UCSD-AML1 (cell line): ENCODE measurements around the gene TRO.

ENCODE experiments used
- DNase-seq: peaks from one replicate; lab custom pipeline; 2025; ENCODE audit not compliant: unreplicated experiment; lab: John Stamatoyannopoulos, UW

Gene TRO, protein sequence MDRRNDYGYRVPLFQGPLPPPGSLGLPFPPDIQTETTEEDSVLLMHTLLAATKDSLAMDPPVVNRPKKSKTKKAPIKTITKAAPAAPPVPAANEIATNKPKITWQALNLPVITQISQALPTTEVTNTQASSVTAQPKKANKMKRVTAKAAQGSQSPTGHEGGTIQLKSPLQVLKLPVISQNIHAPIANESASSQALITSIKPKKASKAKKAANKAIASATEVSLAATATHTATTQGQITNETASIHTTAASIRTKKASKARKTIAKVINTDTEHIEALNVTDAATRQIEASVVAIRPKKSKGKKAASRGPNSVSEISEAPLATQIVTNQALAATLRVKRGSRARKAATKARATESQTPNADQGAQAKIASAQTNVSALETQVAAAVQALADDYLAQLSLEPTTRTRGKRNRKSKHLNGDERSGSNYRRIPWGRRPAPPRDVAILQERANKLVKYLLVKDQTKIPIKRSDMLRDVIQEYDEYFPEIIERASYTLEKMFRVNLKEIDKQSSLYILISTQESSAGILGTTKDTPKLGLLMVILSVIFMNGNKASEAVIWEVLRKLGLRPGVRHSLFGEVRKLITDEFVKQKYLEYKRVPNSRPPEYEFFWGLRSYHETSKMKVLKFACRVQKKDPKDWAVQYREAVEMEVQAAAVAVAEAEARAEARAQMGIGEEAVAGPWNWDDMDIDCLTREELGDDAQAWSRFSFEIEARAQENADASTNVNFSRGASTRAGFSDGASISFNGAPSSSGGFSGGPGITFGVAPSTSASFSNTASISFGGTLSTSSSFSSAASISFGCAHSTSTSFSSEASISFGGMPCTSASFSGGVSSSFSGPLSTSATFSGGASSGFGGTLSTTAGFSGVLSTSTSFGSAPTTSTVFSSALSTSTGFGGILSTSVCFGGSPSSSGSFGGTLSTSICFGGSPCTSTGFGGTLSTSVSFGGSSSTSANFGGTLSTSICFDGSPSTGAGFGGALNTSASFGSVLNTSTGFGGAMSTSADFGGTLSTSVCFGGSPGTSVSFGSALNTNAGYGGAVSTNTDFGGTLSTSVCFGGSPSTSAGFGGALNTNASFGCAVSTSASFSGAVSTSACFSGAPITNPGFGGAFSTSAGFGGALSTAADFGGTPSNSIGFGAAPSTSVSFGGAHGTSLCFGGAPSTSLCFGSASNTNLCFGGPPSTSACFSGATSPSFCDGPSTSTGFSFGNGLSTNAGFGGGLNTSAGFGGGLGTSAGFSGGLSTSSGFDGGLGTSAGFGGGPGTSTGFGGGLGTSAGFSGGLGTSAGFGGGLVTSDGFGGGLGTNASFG (N-terminal part only)

DNA sequence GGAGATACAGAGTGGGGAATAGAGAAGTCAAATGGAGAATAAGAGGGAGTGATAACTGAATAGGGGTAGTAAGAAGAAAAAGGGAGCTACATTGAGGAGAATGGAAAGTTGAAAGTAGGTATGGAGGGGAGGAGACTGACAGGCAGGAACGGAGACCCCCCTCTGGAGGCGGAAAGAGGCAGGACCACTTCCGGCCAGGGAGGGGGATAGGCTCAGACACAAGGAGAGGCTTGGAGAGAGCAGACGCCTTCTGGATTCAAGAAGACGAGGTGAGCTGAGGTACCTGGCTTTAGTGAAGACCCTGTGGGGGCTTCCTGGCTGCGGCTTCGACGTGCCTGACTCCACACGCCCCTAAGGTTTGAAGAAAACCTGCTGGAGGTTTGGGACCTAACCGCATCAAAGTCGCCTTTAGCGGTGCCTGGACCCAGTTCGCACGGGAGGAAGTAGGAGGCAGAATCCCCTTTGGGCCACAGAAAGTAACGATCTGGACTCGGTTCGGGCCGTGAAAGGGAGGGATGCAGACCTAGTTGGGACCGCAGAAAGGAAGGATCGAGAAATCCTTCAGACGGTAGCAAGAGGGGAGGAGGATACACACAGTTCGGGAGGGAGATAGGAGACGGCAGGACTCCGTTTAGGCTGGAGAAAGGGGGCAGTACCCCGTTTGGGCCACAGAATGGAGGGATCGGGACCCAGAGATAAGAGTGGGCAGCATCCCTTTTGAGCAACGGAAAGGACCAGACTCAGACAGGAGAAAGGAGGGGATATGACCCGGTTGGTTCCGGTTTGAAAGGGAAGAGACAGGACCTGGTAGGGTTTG lies at the start of gene TRO:
TSS of gene TRO (plus strand) at position 215 of the 817 bp plus-strand sequence. CDS start 1,423 bp downstream, outside the sequence.
- DNase-seq: no peak

DNA sequence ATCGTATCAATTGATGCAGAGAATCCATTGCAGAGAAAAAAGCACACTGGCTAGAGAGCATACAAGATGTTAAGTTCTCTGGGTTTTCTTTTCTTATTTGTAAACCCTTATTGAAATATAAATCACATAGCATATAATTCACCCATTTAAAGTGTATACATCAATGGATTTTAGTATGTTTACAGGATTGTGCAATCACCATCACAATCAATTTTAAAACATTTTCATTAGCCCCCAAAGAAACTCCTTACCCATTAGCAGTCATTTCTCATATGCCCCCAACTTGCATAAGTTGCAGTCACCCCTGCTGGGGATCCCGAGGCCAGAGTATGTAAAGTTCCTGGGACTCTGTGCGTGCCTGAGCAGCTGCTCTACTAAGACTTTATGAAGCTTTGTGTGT lies 34.9 kb upstream of the TRO start:
- no peak for DNase-seq

DNA sequence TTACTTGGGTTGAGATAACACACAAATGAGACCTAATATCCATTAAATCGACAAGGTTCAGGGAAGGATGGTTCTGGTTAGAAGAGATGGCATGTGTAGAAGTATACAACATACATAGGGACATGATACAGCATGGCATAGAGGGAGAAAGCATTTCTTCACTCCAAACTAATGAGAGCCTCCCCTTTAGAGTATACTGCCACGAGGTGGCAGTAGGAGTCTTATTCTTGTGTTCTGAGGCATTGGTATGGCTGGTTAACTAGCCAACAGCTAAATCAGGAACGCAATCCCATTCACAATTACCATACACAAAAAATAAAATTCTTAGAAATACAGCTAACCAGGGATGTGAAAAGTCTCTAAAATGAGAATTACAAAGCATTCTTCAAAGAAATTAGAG lies 29.1 kb upstream of the TRO start:
- DNase-seq: no peak

DNA sequence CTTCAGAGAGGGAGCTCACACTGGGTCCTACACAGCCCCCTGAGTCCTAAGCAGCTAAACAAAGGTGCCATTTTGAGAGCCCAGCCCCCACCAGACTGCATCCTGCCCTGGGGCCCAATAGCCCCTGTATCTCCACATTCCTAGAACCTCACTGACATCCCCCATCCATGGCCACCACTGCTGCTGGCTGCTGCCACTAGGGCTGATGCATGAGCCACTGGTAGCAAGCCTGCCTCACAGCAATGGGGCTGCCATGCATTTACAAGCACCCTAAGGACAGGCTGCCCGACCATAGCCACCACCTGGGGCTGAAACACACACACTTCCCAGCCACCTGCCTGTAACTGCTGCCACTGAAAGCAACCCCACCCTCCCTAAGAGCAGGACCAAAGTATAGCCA lies 26.5 kb upstream of the TRO start:
- DNase-seq: no peak

DNA sequence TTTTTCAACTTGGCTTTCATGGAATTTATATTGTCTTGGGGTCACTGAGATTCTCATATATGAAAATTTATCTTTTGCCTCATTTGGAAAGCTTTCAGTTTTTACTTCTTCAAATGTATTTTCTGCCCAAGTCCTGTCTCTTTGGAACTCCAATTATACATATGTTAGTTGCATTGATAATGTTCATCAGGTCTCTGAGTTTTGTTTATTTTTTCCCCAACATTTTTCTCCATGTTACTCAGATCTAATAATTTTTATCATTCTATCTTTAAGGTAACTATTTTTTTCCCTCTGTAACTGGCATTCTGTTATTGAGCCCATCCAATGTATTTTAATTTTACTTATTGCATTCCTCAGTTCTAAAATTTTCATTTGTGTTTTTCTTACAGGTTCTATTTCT lies 10.7 kb upstream of the TRO start:
- no peak for DNase-seq

DNA sequence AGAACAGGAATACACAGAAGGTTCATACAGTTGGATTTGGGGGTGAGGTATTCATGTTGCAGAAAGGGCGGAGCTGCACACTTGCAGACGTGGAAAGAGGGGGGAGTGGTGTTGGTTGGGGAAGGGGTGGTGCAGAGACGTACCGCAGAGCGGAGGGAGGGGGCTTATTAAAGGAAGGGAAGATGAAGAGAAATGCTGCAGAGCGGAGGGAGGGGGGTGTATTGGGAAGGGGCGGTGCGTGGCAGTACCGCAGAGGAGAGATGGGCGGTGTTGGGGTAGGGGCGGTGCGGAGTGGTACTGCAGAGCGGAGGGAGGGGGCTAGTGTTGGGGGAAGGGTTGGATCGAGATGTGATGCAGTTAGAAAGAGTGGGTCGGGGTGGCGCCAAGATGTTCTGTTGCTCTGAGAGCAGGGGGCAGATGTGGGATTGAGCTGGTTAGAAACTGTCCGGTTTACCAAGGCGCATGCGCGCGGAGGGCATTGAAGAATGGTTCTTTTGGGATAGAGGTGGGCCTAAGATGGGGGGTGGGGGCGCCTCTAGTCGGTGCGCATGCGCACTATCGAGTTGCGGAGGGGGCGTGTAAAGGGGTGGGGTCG lies 900 bp downstream of the TRO start:
- no peak for DNase-seq

DNA sequence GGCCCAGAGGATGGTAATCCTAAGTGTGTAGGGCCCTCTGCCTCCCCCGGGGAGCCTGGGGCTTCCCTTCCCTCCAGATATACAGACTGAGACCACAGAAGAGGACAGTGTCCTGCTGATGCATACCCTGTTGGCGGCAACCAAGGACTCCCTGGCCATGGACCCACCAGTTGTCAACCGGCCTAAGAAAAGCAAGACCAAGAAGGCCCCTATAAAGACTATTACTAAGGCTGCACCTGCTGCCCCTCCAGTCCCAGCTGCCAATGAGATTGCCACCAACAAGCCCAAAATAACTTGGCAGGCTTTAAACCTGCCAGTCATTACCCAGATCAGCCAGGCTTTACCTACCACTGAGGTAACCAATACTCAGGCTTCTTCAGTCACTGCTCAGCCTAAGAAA lies 1.9 kb downstream of the TRO start:
- no peak for DNase-seq

DNA sequence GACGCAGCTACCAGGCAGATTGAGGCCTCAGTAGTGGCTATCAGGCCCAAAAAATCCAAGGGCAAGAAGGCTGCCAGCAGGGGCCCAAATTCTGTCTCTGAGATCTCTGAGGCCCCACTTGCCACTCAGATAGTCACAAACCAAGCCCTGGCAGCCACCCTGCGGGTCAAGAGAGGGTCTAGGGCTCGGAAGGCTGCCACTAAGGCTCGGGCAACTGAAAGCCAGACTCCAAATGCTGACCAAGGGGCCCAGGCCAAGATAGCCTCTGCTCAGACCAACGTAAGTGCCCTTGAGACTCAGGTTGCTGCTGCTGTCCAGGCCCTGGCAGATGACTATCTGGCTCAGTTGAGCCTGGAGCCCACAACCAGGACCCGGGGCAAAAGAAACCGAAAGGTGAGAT lies 2.8 kb downstream of the TRO start:
- DNase-seq: no peak

DNA sequence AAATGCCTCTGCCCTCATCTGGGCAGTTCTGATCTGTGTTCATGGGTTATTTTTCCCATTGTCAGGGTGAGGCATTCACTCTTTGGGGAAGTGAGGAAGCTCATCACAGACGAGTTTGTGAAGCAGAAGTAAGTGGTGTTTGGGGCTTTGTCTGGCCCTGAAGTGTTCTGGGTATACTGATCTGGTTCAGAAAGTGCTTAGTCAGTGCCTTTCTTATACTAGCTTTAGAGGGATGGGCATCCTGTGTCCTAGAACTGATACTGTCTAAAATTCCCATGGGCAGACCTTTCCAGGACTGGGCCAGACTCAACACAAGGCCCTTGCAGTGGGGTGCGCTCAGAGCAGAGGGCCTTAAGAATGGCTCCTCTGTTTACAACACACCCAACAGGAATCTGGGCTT lies 6.4 kb downstream of the TRO start:
- DNase-seq: no peak

DNA sequence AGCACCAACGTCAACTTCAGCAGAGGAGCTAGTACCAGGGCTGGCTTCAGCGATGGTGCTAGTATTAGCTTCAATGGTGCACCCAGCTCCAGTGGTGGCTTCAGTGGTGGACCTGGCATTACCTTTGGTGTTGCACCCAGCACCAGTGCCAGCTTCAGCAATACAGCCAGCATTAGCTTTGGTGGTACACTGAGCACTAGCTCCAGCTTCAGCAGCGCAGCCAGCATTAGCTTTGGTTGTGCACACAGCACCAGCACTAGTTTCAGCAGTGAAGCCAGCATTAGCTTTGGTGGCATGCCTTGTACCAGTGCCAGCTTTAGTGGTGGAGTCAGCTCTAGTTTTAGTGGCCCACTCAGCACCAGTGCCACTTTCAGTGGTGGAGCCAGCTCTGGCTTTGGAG lies 8.3 kb downstream of the TRO start:
- DNase-seq: no peak

DNA sequence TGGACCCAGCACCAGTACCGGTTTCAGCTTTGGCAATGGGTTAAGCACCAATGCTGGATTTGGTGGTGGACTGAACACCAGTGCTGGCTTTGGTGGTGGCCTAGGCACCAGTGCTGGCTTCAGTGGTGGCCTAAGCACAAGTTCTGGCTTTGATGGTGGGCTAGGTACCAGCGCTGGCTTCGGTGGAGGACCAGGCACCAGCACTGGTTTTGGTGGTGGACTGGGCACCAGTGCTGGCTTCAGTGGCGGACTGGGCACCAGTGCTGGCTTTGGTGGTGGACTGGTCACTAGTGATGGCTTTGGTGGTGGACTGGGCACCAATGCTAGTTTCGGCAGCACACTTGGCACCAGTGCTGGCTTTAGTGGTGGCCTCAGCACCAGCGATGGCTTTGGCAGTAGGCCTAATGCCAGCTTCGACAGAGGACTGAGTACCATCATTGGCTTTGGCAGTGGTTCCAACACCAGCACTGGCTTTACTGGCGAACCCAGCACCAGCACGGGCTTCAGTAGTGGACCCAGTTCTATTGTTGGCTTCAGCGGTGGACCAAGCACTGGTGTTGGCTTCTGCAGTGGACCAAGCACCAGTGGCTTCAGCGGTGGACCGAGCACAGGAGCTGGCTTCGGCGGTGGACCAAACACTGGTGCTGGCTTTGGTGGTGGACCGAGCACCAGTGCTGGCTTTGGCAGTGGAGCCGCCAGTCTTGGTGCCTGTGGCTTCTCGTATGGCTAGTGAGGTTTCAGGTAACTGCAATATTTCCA lies 9.8 kb downstream of the TRO start:
- no peak for DNase-seq

DNA sequence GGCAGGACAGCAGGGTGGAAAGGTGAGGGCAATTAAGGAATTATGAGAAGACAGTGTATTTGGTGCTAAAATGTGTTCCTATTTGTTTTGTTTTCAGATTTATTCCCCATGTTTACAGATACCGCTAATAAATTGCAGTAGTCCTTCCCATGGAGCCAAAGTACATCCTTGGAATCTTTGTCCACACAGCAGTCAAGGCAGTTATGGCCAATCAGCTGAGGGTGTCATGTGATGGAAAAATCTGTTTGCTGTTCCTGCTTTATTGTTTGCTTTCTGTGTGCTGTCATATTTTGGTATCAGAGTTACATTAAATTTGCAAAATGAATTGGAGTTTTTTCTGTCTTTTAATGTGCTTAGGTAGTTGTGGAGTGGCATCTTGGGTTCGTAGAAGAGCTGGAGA lies 10.5 kb downstream of the TRO start:
- no peak for DNase-seq

DNA sequence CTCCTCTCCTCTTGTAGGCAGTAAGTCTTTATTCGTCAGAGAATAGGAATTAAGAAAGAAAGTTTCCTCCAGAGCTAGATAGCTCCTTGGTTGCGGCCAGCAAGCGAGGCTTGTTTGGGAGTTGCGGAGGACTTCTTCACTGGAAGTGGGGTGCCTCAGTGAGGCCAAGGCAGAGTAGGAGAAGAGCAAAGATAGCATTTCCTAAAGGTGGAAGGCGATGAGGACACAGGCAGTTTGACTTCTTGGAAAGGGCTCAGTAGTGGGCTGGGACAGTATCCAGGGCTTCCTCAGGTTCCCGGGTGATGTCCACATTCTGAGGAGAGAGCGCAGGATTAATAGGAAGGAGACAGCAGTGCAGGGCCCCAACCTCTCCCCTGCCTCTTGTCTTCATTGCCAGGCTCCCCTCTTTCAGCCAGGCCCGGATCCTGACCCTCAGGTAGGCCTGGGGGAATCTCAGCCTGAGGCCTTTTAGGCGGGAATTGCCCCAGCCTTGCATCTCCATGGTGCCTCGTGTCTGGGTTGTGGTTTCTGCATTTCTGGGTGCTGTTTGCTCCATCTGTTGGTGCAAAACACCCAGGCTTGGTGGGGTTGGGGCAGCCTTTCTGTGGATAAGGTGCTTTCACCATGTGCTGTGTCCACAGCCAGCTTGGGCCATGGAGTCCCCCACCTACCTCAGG lies 12.7 kb downstream of the TRO start:
- DNase-seq: no peak

DNA sequence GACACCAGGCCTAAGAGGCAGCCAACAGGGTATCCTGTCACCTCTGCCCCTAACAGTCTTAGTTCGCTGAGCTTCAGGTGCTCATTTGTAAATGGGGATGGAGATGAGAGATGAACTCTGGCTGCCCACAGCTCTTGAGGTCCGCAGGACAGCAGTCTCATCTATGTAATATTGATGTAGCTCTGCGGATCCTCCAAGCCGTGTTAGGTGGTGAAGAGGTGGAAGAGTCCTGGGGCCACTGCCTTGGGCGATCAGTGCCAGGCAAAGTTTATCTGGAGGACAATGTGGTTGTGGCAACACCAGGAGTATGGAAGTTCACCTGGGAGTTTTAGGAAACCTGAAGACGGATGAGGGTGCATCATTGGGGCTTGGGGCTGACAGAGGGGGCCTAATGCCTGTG lies 13.4 kb downstream of the TRO start:
- no peak for DNase-seq

DNA sequence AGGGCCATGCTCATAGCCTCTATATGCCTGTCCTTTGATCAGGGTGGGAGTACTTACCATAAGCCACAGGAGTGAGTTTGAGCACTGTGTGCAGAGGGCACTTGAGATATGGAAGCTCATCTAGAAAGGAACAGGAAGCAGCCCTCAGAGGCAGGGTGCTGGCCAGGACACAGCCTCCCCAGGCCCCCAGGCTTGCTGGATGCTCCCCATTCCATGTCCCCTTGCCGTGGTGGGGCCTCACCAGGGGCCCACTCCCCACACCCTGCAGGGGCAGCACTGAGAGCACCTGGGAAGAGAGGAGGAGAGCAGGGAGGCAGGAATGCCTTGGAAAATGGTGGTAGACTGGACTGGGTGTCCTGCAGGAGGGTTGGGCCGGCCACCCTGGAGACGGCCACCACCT lies 14.3 kb downstream of the TRO start:
- no peak for DNase-seq

DNA sequence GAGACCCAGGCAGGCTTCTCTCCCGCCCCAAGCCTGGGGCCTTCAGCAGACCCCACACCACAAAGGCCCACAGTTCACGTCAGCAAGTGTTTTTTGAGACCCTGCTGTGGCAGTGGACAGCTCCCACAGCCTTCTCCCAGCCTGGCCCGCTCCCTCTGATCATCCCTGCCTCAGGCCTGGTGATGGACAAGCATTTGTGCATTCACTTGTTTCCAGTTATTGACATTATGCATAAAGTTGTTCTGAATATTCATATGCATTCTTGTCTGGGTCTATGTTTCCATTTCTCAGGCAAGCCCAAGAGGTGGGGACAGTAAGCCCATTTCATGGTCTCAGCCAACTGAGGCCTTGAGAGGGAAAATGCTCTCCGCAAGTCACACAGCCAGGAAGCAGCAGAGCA lies 14.7 kb downstream of the TRO start:
- DNase-seq: no peak

DNA sequence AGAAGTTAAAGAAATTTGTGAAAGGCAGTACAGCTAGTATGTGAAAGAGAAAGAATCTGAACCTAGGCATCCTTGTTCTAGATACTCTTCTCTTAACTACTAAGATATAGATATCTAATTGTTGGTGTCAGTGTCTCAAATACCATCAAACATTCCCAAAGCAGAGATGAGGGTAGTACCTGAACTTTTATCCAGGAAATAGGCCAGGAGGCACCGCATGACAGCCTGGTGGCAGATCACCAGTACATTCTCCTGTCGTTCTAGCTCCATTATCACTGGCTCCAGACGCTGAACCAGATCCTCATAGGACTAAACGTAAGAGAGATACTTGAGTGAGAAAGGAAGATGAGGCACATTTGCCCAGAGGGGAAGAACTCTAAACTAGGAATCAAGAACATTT lies 16.8 kb downstream of the TRO start:
- DNase-seq: no peak

DNA sequence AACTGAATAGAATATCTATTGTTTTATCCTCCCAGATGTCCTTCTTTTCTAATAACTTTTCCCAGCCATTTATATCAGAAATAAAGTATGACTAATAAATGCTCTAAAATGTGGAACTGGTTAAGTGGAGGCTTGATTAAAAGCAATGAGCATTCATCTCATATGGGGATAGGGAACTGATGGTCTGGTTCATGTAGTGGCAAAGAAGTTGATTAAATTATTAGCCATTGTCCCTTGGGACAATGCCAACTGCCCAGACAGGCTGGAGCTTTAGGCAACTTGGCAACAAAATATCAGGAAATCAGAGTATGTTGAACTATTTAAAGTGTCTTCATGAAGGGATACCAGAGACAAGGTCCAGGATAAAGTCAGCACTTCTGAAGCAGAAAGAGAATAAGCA lies 24.2 kb downstream of the TRO start:
- no peak for DNase-seq

DNA sequence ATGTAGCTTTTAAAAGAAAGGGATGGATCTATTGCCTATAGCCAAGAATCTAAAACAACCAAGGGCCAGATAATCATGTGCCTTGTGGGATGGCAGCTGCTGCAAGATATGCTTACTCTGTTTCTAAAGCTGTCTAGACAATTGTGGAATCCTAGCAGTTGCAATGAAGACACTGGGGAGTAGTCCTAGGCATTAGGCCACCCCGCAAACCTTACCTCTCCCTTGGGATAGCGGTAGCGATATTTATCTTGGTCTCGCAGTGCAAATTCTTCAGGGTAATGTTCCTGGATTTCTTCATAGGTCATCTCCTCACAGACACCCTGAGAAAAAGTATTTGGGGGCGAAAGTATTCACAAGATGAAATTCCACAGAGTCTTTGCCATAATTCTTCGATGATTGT lies 24.6 kb downstream of the TRO start:
- no peak for DNase-seq
